Uterus (tissue), 2 donors: ENCODE data around the gene CAMK1D.

ENCODE experiments used
- CTCF ChIP-seq, 4 experiments: fragments of 200-600 bp in 2 of 4; fragments of 450-650 bp in 2 of 4; sonication (generic) in 2 of 4; IDR thresholded peaks; one replicate each; pipeline ENCODE4 v1.5.1; 2016 to 2019; ENCODE audit warnings: antibody characterized with exemption in 4 of 4, mild to moderate bottlenecking in 2 of 4, moderate library complexity in 1 of 4
- POLR2A ChIP-seq, 2 donors: fragments of 450-650 bp; IDR thresholded peaks; one replicate each; pipeline ENCODE4 v1.6.1; 2016; ENCODE audit warnings: antibody characterized with exemption in 2 of 2, mild to moderate bottlenecking in 1 of 2, moderate library complexity in 1 of 2

DNA sequence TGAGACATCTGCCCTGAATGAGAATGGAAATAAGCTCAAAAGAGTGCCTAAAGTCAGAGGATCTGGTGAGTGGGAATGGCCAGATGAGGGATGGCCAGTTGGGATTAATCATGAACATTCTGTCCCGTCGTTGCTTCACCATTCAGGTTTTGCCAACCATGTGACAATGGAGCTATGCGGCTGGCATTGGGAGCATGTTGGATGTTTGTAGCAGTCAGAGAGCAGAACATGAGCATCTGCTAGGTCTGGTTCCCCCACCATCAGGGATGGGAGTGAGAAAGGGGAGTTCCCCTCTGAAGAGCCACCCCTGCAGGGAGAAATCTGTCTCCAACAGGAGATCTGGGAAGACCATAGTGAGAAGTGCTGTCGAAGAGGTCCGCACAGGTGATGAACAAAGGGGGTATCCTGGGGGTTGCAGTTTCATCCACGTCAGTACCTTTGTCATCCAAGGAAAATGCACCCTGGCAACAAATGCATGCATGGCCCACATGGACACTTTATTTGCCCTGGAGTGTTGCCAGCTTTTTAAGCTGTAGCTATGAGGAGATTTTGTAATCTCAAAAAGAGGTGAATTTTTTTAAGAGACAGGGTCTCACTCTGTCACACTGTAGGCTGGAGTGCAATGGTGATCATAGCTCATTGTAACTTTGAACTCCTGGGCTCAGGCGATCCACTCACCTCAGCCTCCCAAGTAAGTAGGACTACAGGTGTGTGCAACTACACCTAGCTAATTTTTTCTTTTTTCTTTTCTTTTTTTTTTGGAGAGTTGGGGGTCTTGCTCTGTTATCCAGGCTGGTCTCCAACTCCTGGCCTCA lies 190.2 kb downstream of the CAMK1D start:
- TF ChIP-seq CTCF (IDR thresholded peaks at IDR 0.05) (no peak), POLR2A (IDR thresholded peaks at IDR 0.05) (no peak)
